IPS-18c (cell line): ENCODE measurements around the gene NOTCH4.

ENCODE experiments used
- H3K4me3 ChIP-seq: 2 replicates; pipeline ENCODE4 v1.7.0; 2013; ENCODE audit warnings: low read depth, mild to moderate bottlenecking, low read length, moderate library complexity; ENCODE audit not compliant: insufficient read depth
- H3K9me3 ChIP-seq: one replicate; pipeline ENCODE4 v1.6.1; 2013; ENCODE audit warnings: mild to moderate bottlenecking, low read length, moderate library complexity; ENCODE audit not compliant: control insufficient read depth, insufficient read depth

The NOTCH4 gene

DNA sequence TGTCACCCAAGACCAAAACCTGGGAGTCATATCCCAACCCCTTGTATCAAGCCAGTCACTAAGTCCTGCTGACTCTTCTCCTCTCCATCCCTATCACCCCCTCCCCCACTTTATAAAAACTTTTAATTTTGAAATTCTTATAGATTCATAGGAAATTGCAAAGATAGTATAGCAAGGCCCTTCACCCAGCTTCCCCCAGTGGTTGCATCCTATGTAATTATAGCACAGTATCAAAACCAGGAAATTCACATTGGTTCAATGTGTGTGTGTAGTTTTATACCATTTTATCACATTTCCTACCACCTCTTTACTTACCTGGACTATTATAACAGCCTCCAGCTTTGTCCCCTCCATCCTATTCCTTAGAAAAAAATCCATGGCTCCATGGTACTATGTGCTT is 65.8 kb downstream of the NOTCH4 start:
- H3K4me3 ChIP-seq = no peak overlapping the region
- no peaks in the 10 kb centered on the region for H3K9me3 ChIP-seq

DNA sequence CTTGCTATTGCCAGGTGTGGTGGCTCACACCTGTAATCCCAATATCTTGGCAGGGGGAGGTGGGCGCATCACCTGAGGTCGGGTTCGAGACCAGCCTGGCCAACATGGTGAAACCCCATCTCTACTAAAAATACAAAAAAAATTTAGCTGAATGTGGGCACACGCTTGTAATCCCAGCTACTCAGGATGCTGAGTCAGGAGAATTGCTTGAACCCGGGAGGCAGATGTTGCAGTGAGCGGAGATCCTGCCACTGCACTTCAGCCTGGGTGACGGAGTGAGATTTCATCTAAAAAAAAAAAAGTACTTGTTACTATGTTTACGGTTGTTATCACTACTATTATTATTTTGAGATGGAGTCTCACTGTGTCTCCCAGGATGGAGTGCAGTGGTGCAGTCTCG is 67.0 kb downstream of the NOTCH4 start:
- H3K9me3 ChIP-seq = no peaks in the 10 kb centered on the region
- H3K4me3 ChIP-seq = no peak overlapping the region

DNA sequence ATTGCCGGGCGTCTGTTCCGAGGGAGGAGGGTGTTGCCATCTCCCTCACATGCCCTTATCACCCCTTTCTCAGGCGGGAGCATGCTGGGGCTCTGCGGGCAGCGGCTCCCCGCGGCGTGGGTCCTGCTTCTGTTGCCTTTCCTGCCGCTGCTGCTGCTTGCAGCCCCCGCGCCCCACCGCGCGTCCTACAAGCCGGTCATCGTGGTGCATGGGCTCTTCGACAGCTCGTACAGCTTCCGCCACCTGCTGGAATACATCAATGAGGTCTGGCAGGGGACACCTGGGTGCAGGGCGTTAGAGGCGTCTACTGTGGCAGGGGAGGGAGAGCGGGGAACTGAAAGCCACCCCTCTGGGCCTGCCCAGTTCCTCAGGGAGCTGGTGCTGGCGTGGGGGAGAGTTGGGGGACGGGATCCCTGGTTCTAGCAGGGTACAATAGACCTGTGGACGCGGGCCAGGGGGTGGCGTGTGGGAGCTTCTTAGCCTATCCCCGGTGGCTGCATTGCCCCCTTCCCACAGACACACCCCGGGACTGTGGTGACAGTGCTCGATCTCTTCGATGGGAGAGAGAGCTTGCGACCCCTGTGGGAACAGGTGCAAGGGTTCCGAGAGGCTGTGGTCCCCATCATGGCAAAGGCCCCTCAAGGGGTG is 69.2 kb downstream of the NOTCH4 start:
- H3K9me3 ChIP-seq = no peaks in the 10 kb centered on the region
- peak overlapping the region; percentile 67 for H3K4me3 ChIP-seq

DNA sequence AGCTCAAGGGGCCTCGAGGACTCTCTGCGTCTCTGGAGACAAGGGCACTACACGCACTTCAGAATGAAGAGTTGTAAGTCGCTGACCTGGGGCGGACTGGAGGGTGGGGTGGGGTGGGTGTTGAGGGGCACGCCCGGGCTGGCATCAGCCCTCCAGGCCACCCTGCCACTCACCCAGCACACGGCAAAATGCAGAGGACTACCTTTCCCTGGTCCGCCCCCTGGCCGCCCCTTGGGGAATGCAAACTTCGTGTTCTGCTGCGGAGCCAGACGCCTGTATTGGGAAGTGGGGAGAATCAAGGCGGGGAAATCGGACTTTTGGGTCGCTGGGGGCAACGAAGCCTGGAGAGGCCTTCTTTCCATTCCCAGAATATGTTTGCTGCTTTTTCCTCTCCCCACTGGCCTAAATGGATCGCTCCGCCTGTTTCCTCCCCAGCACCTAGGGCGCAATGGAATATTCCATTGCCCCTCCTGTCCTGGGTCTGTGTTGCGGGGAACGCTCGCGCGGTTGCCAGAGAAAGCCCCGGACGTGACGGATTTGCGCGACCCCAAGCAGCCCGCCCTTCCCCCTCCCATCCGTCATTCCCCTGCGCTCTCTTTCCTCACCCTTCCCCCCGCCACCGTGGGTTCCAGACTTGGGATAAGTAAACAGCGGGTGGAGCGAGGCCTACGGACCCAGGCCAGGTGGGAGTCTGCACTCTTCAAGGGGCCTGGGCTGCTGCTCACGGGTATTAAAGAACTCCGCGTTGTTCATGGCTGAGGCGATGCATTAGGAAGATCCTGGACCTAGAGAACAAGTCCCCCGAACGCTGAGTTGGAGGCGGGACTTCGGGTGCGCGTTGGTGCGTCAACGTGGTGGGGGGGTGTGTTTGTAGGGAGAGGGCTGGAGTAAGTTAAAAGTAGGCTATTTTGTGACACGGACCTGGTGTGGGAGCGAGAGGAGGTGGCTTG is 70.0 kb downstream of the NOTCH4 start, which contains the start of gene PPT2:
PPT2 (plus strand) TSS at position 578 of the 950 bp plus-strand sequence. CDS start 454 bp downstream, outside the sequence.
- peak within 1 kb of the TSS; percentile 67 for H3K4me3 ChIP-seq
- no peaks in the 10 kb centered on the region for H3K9me3 ChIP-seq

DNA sequence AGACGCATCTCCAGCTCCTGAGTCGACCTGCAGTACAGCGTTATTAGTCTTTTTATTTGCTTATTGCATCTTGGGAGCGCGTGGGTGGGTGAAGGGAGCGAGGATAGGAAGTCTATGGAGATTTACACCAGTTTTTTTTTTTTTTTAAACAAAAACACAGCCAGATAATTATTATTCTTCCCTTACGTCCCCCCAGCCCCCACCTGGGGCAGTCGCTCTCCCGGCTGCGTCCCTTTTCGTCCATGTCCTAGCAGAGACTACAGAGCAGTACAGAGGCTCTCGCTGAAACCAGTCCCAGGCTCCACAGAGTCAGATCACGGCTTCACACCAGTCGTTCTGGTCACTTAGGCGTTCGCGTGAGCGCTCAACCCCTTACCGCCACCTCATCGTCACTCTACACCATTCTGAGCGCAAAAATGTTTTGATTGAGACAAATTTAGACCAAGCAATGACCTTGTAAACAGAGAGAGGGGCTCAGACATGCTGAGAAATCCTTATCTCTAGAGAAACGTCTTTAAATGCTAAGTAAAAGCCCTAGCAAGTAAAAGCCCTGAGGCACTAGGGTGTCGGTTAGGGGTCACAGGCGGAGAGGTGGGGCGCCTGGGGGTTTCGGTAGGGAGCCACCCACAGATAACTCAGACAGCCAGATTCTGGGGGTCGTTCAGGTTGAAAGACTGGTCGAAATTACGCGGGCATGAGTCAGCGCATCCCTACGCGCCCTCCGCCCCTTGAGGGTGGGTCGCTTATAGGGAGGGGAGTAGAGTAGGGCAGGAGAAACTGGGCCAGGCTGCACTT is 70.9 kb downstream of the NOTCH4 start:
- no peaks in the 10 kb centered on the region for H3K9me3 ChIP-seq
- H3K4me3 ChIP-seq = peak overlapping the region; percentile 67

DNA sequence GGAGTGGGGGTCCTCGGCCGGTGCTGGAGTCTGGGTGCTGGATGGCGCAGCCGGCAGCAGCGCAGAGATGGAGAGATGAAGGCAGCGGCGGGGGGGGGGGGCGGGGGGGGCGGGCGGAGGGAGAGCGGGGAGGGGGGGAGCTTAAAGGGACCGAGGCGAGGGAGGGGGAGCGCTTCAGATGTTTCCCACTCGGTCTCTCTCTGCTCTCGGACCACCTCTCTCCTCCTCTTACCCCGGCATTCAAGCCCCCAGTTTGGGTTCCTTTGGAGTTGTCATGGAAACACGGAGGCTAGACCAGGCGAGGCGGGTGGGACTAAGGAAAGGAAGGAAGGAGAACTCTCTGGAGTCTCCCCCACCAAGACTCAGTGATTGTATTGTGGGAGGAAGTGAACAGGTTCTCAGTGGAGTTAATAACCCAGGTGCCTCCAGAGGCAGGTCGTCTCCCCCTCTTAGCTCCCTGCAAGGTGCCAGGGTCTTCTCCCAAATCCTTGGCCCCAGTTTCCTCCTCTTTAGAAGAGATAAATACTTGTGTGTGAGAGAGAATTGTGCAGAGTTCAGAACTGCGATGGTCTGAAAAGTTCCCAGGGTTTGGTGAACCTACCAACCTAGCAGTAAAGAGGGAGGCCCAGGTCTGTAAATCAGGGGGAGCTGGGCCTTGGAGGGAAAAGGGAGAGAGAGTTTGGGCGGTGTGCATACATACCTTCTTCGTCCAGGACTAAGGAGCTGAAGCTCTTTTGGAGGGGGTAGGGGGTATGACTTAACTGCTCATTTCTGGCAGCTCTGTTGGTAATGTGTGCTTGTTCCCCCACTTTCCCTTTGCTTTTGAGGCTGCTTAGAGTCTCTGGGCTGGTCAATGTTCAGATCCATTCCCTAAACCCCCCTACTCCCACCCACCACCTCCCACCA is 71.8 kb downstream of the NOTCH4 start, which contains the start of gene PRRT1:
PRRT1 (minus strand) TSS at position 77 of the 906 bp plus-strand sequence. CDS start 112 bp downstream, outside the sequence.
- H3K4me3 ChIP-seq = peak within 1 kb of the TSS; percentile 67
- H3K9me3 ChIP-seq = no peaks in the 10 kb centered on the region

DNA sequence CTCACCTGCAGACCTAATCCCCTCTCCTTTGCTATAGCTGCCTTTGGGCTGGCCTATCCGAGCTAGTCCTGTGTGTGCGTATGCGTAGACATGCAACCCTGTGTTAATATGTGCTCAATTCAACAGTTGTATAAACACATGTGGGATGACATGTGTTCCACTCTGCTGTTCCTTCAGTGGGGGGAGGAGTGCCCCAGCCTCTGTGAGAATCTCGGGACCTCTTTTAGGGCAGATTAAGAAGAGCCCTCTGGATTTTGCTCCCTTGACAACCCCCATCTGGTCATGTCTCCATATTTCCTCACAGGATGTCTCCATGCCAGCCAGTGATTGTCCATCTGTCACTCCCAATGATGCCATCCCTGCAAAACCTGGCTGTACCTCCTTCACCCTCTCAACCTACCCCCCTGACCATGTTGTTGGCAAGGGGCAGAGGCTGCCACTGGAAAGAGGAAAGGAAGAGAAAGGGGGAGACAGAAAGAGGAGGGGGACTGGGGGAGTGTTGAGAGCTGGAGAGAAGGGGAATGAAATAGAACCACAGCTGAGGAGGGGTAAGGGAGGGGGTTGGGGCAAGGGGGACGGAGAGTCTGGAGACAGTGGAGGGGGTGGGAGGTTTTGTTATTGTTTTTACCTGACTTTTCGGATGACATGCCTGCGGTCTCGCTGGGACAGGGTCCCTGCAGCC is 72.5 kb downstream of the NOTCH4 start:
- Histone ChIP-seq H3K9me3 (no peaks in the 10 kb centered on the region), H3K4me3 (no peak overlapping the region)

DNA sequence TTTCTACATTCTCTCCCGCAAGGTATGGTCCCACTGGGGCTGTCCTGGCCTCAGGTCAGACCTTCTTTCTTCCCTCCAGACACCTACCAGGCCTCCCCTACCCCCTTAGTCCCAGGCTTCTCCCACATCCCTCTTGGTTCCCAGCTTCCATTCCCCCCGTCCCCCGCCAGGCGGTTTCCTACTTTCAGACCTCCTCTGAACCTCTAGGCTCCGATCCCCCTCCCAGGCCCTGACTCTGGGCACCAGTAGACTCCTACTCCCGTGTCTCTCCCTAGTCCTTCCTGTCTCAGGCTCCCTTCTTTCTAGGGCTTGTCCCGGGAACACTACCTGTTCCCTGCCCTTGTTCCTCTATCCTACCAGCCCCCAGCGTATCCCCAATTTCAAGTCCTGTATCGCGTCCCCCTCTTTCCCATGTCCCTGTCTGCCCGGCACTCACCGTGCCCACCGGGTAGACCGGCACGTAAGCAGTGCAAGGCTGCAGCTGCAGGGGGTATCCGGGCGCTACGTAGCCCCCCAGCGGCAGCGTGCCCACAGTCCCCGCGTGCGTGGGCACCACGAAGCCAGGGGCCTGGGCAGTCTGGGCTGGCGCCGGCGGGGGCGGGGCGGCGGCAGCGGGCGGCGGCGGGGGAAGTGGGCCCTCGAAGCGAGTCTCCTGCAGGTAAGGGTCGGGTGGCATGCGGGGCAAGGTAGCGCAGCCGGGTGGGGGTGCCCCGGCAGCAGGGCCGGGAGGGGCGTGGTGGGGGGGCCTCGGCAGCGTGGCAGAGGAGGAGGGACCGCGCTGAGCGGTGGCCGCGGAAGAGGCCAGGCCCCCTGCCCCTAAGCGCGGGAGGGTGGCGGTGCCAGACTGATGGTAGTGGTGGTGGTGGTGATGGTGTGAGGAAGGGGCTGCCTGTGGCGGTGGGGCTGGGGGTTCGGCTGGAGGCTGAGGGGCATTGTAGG is 73.7 kb downstream of the NOTCH4 start:
- H3K9me3 ChIP-seq = no peaks in the 10 kb centered on the region
- H3K4me3 ChIP-seq = peak overlapping the region; percentile 34

DNA sequence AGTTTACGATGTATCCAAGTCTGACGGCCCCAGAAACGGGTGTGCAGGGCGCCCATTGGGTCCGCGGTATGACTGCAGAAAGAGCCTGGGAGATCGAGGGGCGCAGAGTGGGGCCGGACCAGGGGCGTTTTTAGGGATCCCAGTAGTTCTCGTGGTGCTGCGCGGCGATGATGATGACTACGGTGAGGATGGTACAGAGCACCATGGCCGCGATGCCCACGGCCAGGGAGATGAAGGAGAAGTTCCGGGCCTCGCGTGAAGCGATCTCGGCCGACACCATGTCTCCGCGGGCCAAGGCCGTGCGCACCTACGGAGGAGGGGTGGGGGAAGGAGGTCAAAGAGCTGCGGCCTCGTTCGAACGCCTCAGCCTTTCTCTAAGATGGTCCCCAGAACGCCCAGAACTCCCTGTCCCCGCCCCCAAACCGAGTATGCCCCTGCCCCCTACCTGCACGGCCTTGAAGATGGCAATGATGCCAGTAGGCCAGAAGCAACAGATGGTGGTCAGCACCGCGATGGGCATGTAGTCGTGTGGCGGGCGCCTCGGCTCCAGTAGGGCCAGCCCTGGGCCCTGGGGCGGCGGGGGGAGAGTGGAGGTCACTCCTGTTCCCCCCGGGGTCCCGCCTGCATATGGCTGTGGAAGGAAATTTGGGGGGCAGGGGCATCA is 74.6 kb downstream of the NOTCH4 start:
- H3K9me3 ChIP-seq = no peaks in the 10 kb centered on the region
- H3K4me3 ChIP-seq = peak overlapping the region; percentile 2; the same call in 1 of the 2 replicates

DNA sequence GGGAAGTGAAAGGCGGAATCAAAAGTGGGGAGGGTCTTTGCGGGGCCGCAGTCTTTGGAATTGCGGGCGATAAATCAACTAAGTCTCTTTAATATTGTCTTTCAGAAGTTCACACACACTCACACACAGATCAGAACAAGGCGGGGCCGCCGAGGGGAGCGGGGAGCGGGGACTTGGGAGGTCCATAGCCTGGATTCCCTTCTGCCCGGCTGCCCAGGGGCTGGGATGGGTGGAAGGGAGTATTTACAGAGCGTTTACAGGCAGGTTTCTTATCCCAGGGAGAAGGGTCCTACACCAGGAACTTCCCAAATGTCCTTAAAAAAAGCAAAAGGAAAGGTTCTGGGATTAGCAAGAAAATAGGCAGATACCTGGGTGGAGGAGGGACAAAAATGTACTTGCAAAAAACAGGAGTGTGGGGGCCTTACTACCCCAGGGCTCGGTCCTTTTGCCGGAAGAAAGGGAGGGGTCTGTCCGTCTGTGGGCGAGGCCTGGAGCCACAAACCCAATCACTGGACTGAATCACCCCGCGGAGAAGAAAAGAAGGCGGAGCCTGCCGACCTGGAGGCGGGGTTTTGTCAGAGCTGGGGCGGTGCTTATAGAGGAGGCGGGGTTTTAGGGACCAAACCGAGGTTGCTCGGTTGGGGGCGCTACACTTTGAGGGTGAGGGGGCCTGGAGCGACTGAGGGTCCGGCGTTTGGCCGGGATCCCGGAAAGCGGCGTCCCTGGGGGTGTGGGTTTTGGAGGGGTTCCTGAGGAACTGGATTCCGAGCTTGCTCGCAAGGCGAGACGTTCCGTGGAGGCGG is 75.4 kb downstream of the NOTCH4 start:
- Histone ChIP-seq H3K9me3 (no peaks in the 10 kb centered on the region), H3K4me3 (peak overlapping the region; percentile 2; the same call in 1 of the 2 replicates)

DNA sequence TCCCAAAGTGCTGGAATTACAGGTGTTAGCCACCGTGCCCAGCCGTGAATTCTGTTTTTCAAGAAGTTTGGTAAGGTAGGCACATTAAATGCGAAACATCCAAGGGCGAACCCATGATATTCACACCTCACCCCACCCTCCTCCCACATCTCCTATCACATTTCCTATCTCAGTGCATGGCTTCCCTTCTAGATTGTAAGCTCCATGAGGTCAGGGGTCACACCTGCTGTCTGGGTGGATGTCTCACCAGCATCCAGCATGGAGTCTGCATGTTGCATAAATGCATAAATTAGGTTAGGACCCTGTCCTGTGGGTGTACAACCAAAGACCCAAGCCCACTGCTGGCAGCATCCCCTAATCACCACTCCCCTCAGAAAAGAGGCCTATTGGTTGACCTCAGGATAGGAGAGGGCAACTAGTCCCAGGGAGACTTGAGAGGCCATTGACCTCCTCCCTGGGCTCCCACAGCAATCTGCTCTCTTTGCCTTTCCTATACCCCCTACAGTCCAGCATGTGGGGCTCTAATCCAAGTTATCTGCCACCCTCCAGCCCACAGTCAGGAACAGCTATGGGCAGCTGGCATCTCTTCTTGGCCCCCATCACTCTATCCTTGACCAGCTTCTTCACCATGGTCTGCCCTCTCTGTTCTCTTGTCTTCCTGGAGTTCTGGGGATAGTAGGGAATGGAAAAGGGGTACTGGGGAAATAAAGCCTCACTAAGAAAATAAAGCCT is 76.3 kb downstream of the NOTCH4 start:
- Histone ChIP-seq H3K9me3 (no peaks in the 10 kb centered on the region), H3K4me3 (no peak overlapping the region)

DNA sequence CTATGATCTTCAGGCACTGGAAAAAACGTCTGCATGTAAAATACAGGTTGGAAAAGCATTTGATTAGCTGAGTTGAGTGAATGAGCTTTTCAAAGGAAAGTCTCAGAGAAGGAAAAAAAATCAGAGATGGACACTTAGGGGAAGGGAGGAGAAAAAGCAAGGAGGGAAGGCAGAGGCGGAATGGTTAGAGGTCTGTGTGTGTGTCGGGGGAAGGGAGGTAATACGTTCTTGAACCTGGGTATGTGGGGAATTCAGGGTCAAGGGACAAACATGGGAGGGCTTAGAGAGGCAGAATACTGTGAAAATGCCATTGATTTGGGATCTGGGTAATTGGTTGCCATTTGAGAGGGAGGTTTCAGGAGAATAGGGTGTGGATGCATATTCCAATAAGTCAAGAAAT is 77.2 kb downstream of the NOTCH4 start:
- Histone ChIP-seq H3K4me3 (no peak overlapping the region), H3K9me3 (no peaks in the 10 kb centered on the region)

DNA sequence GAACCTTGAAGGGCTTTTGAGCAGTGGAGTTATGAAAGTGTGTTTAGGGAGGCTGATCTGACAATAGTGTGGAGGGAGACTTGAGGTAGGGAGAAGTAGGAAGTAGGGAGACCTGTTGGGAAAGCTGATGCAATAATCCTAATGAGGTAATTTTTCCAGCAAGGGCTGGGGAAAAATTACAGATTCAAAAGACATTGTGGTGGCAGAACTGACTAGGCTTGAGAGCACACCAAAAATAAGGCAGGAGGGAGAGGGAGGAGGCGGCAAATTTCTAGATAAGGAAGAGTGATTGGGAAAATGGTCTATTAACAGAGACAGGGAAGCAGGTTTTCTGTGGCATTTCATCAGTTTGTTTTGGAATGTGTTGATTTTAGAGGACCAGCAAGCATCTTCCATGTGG is 77.6 kb downstream of the NOTCH4 start:
- Histone ChIP-seq H3K4me3 (no peak overlapping the region), H3K9me3 (no peaks in the 10 kb centered on the region)
